Endothelial cell of umbilical vein (primary cell): Measurements from ENCODE around the gene NALCN. TPM values are rescaled to one million over a fixed set of nuclear protein-coding genes. Genes with fewer than 3 reads are reported as not detected.

Experiments used
- BruUV-seq: library from RNA; stranded (reverse); fragments of 400-500 nt; replicated peaks from 2 replicates; lab custom pipeline; 2021; lab: Mats Ljungman, UMichigan
- CTCF ChIA-PET: fragments of 300-600, 350-600 bp; sonication (Branson Sonifier 250); formaldehyde crosslinking; loops from one replicate; lab custom pipeline; 2021; ENCODE audit warnings: antibody characterized with exemption, inconsistent platforms; lab: Charles Lee
- POLR2A ChIA-PET: fragments of 300-600, 350-600 bp; sonication (Branson Sonifier 250); formaldehyde crosslinking; loops from one replicate; lab custom pipeline; 2021; ENCODE audit warnings: antibody characterized with exemption, inconsistent platforms; lab: Charles Lee
- DNase-seq: peaks from one replicate; pipeline ENCODE4 v3.0.0-alpha.2; 2011; ENCODE audit warnings: low read depth, low spot score
- FAIRE-seq: peaks from 2 replicates; lab custom pipeline; 2011; peaks lifted over from hg19 to GRCh38; lab: Jason Lieb, UNC
- H2AFZ ChIP-seq: 2 replicates; pipeline ENCODE4 v1.6.0; 2012; ENCODE audit warnings: low read depth, low read length, control low read depth, inconsistent platforms
- H3K27ac ChIP-seq: 2 replicates; pipeline ENCODE4 v1.5.1; 2011; ENCODE audit warnings: low read depth, mild to moderate bottlenecking, control low read depth, low read length, moderate library complexity; ENCODE audit not compliant: insufficient read depth
- H3K27me3 ChIP-seq, 2 experiments: 2 replicates each; pipeline versions ENCODE4 v1.6.0 to v1.6.1; 2011; ENCODE audit warnings: low read length in 2 of 2, mixed read lengths in 1 of 2; ENCODE audit not compliant: control insufficient read depth in 2 of 2, insufficient read depth in 2 of 2
- H3K36me3 ChIP-seq, 2 experiments: 2 replicates in 1 of 2; 3 replicates in 1 of 2; pipeline ENCODE4 v1.5.1; 2011; ENCODE audit warnings: low read length in 2 of 2, mild to moderate bottlenecking in 1 of 2, moderate library complexity in 1 of 2; ENCODE audit not compliant: control insufficient read depth in 2 of 2, insufficient read depth in 2 of 2; ENCODE audit errors: extremely low read depth in 1 of 2
- H3K4me1 ChIP-seq: 3 replicates; pipeline ENCODE4 v1.5.1; 2011; ENCODE audit warnings: mild to moderate bottlenecking, low read length; ENCODE audit not compliant: control insufficient read depth, insufficient read depth; ENCODE audit errors: extremely low read depth
- H3K4me2 ChIP-seq: 2 replicates; pipeline ENCODE4 v1.6.1; 2011; ENCODE audit warnings: low read length, control low read depth, mixed read lengths; ENCODE audit not compliant: insufficient read depth
- H3K4me3 ChIP-seq, 3 experiments: fragments of 200-600 bp in 1 of 3; sonication (generic), shearing (Covaris generic) in 1 of 3; replicated peaks in 1 of 3; 2 replicates each; pipeline ENCODE4 v1.5.1; 2011 to 2016; ENCODE audit warnings: control low read depth in 3 of 3, low read length in 3 of 3, mild to moderate bottlenecking in 2 of 3, inconsistent platforms in 1 of 3, low read depth in 1 of 3, moderate library complexity in 1 of 3; ENCODE audit not compliant: insufficient read depth in 1 of 3
- H3K79me2 ChIP-seq: 2 replicates; pipeline ENCODE4 v1.6.0; 2012; ENCODE audit warnings: low read length, inconsistent platforms; ENCODE audit not compliant: control insufficient read depth, insufficient read depth
- H3K9ac ChIP-seq: replicated peaks from 2 replicates; pipeline ENCODE3; 2011; ENCODE audit warnings: low read length, control low read depth; ENCODE audit not compliant: insufficient read depth; ENCODE audit errors: extremely low read depth
- H3K9me1 ChIP-seq: replicated peaks from 3 replicates; pipeline ENCODE4 v1.6.0; 2011; ENCODE audit warnings: mild to moderate bottlenecking, low read length; ENCODE audit not compliant: control insufficient read depth, insufficient read depth; ENCODE audit errors: extremely low read depth
- H3K9me3 ChIP-seq: replicated peaks from 2 replicates; pipeline ENCODE4 v1.5.1; 2012; ENCODE audit warnings: low read length, inconsistent platforms; ENCODE audit not compliant: control insufficient read depth, insufficient read depth
- H4K20me1 ChIP-seq: replicated peaks from 2 replicates; pipeline ENCODE3; 2011; ENCODE audit warnings: mild to moderate bottlenecking, low read length; ENCODE audit not compliant: control insufficient read depth, insufficient read depth; ENCODE audit errors: extremely low read depth
- CTCF ChIP-seq, 2 donors: IDR thresholded peaks; 1 replicate in 1 of 2; 2 replicates in 1 of 2; pipeline ENCODE4 v1.5.1; 2011; ENCODE audit warnings: low read length in 2 of 2, mild to moderate bottlenecking in 2 of 2, moderate library complexity in 2 of 2, control low read depth in 1 of 2, inconsistent platforms in 1 of 2, low read depth in 1 of 2; ENCODE audit not compliant: insufficient read depth in 1 of 2; ENCODE audit errors: extremely low read depth in 1 of 2
- EZH2 ChIP-seq: IDR thresholded peaks from 2 replicates; pipeline ENCODE4 v1.6.1; 2012; ENCODE audit warnings: borderline replicate concordance, low read depth, mild to moderate bottlenecking, moderate library complexity, low read length, inconsistent platforms; ENCODE audit not compliant: severe bottlenecking
- FOS ChIP-seq: IDR thresholded peaks from 2 replicates; pipeline ENCODE4 v1.6.1; 2011; ENCODE audit warnings: mild to moderate bottlenecking, low read length, moderate library complexity, borderline replicate concordance; ENCODE audit not compliant: insufficient read depth
- GATA2 ChIP-seq: IDR thresholded peaks from 2 replicates; pipeline ENCODE4 v1.7.0; 2011; ENCODE audit warnings: low read depth, mild to moderate bottlenecking, moderate library complexity, mixed read lengths, low read length; ENCODE audit not compliant: insufficient read length, insufficient read depth
- JUN ChIP-seq: IDR thresholded peaks from 2 replicates; pipeline ENCODE4 v1.6.1; 2011; ENCODE audit warnings: borderline replicate concordance, low read depth; ENCODE audit not compliant: insufficient read length, insufficient read depth
- MAX ChIP-seq: IDR thresholded peaks from 2 replicates; pipeline ENCODE4 v1.6.1; 2011; ENCODE audit not compliant: insufficient read depth, insufficient read length
- MYC ChIP-seq: IDR thresholded peaks from one replicate; pipeline ENCODE4 v1.6.1; 2011; ENCODE audit warnings: mild to moderate bottlenecking, low read depth, low read length
- POLR2A ChIP-seq: IDR thresholded peaks from 2 replicates; pipeline ENCODE4 v1.6.1; 2012; ENCODE audit warnings: low read depth, mild to moderate bottlenecking, control low read depth, low read length
- POLR2AphosphoS5 ChIP-seq: IDR thresholded peaks from 2 replicates; pipeline ENCODE4 v1.6.1; 2012; ENCODE audit warnings: low read depth, mild to moderate bottlenecking, control low read depth, low read length, moderate library complexity; ENCODE audit not compliant: insufficient read depth
- dilution Hi-C: fragments of 300-500 bp; cut with MboI; formaldehyde crosslinking; loops from one replicate; pipeline ENCODE4 v1.15.0; 2019; ENCODE audit warnings: low sequenced_read_pairs; ENCODE audit not compliant: extremely low pct_ligation_motif_present
- intact Hi-C: fragments of 100-400 bp; cut with micrococcal nuclease; formaldehyde crosslinking; loops from one replicate; pipeline ENCODE4 v1.10.0; 2022
- polyA plus RNA-seq, 4 experiments: library from polyadenylated mRNA; depleted of rRNA in 3 of 4; stranded (reverse) in 3 of 4; unstranded in 1 of 4; fragments of >200 nt; gene quantifications; 2 replicates each; pipeline versions ENCODE4 v1.2.1 to v1.2.3, GENCODE V29; 2011 to 2012; ENCODE audit warnings: missing spikeins in 1 of 4
- total RNA-seq: library from RNA; stranded (reverse); gene quantifications from 2 replicates; pipeline ENCODE4 v1.2.3, GENCODE V29; 2021

NALCN gene
- total and polyA plus RNA-seq, 2 donors (not counting 3 experiments of a cell fraction or from before 2014, with no cell fraction given) = 3.3 to 4.4 TPM

GRCh38 chr13:101447852-101448251, 31.5 kb upstream of the NALCN start:
- ChIA-PET POLR2A (no interaction called here), CTCF (no interaction called here)
- H3K4me3 ChIP-seq = no peak overlapping the region
- no peak overlapping the region for H3K9ac ChIP-seq
- TF ChIP-seq EZH2 = no peak
- TF ChIP-seq POLR2A = no peak
- TF ChIP-seq JUN = no peak
- TF ChIP-seq FOS = no peak
- TF ChIP-seq MYC = no peak
- TF ChIP-seq POLR2AphosphoS5 = no peak
- no peak for TF ChIP-seq CTCF (IDR thresholded peaks at IDR 0.05; ENCODE audit: extremely low read depth in 1 of 2, insufficient read depth in 1 of 2, low read depth in 1 of 2, low read length in 2 of 2)
- no peak for TF ChIP-seq MAX
- TF ChIP-seq GATA2 = no peak
- no peak for FAIRE-seq
- no peak overlapping the region for H3K4me2 ChIP-seq
- dilution Hi-C loops (no loop called here), intact Hi-C loops (no loop called here)
- no peaks in the 10 kb centered on the region for H4K20me1 ChIP-seq
- H3K4me1 ChIP-seq = peaks cover 32% of the 10 kb centered on the region
- H2AFZ ChIP-seq = no peak overlapping the region
- no peaks in the 10 kb centered on the region for H3K79me2 ChIP-seq
- H3K9me3 ChIP-seq = no peaks in the 10 kb centered on the region
- no peaks in the 10 kb centered on the region for H3K9me1 ChIP-seq
- H3K27ac ChIP-seq = no peak overlapping the region
- BruUV-seq = no TSS peak
- no peaks in the 10 kb centered on the region for H3K36me3 ChIP-seq
- H3K27me3 ChIP-seq = no peaks in the 10 kb centered on the region
- no peak for DNase-seq
